Bone marrow (tissue), 2 donors: ENCODE data around the gene TSR1.
A peak's percentile ranks its signal among the peaks of the same experiment; 100 is the strongest.

Experiments used
- DNase-seq, 2 donors: peaks; one replicate each; lab custom pipeline; 2025; lab: John Stamatoyannopoulos, UW

Gene TSR1

GRCh38 chr17:2336215-2336851 lies at the start of gene TSR1:
Gene TSR1 (minus strand): TSS chr17:2336457. CDS start chr17:2336427, 30 bp downstream.
- peak; percentile 54 to 65 for DNase-seq

DNA sequence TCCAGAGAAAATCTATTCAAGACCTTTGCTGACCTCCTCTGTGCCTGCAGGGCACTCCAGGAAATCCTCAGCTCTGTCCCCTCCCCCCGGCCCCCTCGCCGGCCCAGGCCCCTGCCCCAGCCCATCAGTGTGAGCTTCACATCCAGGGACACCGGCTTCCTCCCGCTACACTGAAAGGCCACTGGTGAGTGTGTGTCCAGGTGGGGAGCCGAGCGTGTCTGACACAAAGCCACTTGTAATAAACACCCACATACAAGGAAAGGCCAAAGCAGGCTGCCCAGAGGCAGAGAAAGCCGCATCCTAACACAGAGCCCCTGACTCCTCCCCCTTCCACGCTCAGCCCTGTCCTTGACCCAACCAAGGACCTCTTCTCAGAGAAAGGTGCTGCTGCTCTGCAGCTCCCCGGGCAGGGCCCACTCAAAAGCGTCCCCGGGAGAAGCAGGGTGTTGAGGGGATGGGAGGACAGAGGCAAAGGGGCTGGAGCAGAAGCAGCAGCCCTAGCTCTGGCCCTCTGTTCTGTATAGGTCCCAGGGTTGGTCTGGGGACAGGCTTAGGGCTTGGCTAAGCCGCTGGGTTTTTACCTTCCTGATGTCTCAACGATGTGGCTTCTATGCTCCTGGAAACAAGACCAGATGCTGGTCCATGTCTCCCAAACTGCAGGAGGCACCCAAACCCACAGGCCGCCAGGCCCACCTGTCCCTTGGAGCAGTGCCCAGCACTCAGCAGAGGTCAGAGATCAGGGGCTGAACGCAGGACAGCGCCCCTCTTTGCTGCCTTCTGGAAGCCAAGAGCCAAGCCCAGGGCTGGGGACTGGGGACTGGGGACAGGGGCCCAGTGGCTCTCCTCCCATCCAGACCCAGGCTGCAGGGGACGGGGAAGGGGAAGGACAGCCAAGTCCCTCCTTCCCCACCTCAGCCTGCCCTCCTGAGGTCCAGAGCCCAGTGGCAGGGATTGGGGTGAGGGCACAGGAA lies 49.3 kb upstream of the TSR1 start:
- no peak for DNase-seq

DNA sequence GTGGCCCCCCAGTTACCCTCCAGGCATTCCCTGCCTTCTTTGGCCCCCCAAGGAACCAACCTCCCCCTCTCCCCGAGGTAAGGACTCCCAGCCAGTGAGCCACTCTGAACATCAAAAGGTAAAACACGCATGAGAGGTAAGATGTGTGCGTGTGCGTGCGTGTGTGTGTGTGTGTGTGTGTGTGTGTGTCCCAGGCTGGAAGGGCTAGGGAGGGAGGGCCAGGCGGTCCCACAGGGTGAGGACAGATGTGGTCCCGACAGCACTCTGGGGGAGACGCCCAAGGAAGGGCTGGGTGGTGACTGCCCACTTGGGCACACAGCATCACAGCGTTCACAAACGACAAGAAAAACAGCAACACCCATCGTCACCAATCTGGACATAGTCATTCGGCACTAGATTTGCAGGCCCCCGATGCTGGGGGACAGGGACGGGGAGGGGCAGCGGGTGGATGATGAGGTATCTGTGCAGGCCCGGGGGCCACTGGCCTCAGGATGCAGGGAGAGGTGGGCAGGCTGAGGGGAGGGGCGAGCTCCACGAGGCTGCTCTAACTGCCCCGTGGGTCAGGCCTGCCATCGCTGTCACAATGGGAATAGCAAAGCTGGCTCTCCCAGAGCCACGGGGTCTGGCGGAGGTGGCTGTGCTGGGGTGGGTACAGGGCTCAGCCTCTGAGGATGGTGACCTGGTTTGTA lies 48.3 kb upstream of the TSR1 start:
- no peak for DNase-seq

DNA sequence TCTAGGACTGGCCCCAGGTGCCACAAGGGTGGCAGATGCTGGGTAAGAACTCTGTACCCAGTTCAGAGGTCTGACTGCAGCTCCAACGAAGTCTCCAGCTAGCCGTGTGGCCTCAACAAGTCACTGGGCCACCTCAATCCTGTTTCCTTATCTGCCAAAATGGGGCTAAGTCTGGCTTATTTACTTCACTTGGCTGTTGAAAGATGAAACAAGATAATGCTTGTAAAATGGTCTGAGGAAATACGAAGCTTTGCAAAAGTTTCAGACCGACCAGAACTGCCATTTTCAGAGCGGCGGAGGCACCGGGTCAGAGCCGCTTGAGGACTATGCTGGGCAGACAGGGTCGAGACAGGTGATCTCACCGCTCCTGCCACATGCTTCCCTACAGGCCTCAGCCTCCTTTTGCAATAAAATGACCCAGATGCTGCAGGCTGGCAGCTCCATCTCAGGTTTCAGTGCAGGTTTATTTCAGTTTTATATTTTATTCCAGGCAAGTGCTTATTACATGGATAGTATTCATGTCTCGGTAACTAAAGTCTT lies 47.4 kb upstream of the TSR1 start:
- DNase-seq: no peak

DNA sequence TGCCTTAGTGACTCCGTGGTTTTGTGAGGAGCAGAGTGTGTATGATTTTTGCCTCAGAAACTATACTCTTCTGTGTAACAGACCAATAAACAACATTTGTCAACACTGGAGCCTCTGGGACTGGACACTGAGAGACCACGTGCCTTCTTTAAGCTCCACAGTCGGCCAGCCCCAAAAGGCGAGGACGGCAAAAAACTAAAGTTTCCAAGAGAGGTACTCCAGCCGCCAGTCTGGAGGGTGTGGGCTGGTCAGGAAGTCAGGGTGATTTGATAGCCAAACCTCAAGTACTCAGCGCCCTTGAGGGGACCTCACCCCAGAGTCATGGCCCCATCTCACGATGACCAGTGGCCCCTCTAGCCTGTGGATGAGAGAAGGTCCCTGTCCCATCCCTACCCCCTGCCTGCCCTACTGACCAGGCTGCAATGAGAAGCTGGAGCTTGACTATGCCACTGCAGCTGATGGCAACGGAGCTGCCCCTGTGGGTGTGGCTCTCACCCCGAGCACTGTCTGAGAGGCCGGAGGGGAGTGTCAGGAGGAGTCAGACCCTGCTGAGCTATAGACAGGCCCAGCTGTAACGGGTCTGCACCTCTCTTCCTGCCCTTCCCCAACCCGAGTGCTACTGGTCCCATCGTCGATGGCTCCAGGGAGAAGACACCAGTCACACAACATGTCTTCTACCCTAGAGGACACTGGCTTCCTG lies 44.8 kb upstream of the TSR1 start:
- no peak for DNase-seq

DNA sequence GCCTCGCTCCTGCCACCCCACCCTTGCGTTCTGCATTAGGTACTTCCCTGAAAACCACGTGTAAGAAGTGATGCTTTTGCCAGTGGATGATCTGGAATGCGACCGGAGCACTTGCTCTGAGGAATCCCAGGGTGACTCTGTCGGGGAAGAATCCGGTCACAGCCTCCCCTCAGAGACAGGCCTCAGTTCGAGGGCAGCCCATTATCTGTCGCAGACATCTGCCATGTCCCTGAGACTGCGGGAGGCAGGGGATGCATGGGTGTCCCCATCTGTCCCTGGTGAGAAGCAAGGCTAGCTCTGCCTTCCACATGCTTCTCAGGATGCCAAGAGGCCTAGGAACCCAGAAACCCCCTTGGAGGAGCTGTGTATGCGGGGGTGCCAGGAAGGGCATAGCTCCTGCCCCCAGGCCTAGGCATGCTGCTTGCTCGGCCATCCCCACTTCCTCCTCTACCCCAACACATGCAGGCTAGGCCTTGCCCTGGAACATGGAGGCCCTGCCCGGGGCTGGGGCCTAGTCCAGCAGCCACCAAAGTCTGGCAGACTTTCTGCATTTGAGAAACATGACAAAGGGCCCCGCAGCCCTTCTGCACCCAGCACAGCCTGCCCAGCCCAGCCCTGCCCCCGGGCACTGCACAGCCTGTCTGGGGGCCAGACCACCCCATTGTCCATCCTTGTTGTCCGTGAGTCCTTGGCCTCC lies 44.1 kb upstream of the TSR1 start:
- no peak for DNase-seq

DNA sequence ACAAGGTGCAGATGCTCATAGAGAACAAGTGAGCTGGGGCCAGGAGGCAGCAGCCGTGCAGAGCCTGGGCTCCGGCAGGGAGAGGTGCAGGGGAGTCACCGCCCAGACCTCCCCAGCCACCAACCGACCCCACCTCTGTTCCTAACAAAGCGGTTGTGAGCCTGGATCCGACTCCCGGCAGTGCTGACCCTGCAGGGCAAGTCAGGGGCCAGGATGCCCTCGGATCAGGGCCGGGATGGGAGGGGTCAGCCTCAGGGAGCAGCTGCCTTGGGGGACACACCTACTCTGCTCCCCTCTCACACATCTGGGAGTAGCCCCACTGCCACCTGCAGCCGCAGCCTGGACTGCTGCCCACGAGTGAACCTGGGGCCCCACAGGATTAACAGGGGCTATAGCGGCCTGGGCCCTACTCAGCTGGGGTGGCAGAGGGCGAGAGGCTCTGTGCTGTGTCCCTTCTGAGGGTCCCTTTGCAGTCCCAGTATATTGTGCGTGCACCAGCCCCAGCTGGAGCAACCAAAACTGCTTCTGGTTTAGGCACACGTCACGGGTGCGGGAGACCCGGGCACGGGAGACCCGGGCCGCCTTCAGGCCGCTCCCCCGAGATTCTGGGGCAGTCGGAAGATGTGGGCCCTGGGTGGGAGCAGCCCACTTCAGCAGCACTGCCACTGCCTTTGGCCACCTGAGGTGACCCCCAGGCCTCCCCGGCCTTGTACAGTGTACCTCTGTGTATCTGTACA lies 43.4 kb upstream of the TSR1 start:
- DNase-seq: no peak

GRCh38 chr17:2378905-2379304 lies 42.6 kb upstream of the TSR1 start:
- DNase-seq: no peak

GRCh38 chr17:2377659-2378058 lies 41.4 kb upstream of the TSR1 start:
- no peak for DNase-seq

GRCh38 chr17:2376107-2376506 lies 39.9 kb upstream of the TSR1 start:
- DNase-seq: no peak

DNA sequence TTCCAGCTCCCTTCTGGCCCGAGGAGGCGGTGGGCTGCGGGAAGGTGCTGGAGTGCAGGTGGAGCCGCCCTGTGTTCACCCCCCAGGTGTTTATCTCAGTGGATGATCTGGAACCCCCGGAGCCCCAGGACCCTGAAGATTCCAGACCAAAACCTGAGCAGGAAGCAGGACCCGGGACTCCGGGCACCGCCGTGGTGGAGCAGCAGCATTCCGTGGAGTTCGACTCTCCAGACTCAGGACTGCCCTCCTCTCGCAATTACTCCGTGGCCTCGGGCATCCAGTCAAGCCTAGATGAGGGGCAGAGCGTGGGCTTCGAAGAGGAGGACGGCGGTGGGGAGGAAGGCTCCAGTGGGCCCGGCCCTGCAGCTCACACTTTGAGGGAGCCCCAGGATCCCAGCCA lies 39.1 kb upstream of the TSR1 start:
- no peak for DNase-seq

GRCh38 chr17:2374549-2375285 lies 38.5 kb upstream of the TSR1 start:
- no peak for DNase-seq

- DNase-seq: no peak
Measured at GRCh38 chr17:2373179-2373578, 36.9 kb upstream of the TSR1 start.

DNA sequence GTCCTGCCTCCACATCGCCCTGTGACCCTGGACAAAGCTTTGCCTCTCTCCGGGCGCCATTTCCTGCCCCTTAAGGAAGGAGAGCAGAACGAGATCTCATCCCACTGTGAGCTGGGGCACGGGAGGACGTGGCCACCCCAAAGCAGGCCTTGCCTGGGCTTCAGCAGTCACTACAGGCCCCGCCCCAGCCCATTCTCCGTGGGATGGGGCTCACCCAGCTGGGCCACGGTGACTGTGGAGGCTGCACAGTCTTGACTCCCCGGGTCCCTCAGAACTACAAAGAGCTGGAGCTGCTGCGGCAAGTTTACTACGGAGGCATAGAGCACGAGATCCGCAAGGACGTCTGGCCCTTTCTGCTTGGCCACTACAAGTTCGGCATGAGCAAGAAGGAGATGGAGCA lies 36.4 kb upstream of the TSR1 start:
- no peak for DNase-seq

DNA sequence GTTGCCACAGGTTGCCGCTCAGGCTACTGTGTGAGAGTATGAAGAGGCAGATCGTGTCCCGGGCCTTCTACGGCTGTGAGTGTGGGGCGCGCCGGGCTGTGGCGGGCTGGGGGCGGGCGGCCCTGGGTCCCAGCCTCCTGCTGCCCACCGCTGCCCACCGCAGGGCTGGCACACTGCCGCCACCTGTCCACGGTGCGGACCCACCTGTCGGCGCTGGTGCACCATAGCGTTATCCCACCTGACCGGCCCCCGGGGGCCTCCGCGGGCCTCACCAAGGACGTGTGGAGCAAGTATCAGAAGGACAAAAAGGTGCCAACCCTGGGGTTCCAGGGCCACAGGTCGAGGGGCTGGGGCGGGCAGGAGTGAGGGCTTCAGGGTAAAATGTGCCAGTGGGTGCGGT lies 35.9 kb upstream of the TSR1 start:
- DNase-seq: no peak

DNA sequence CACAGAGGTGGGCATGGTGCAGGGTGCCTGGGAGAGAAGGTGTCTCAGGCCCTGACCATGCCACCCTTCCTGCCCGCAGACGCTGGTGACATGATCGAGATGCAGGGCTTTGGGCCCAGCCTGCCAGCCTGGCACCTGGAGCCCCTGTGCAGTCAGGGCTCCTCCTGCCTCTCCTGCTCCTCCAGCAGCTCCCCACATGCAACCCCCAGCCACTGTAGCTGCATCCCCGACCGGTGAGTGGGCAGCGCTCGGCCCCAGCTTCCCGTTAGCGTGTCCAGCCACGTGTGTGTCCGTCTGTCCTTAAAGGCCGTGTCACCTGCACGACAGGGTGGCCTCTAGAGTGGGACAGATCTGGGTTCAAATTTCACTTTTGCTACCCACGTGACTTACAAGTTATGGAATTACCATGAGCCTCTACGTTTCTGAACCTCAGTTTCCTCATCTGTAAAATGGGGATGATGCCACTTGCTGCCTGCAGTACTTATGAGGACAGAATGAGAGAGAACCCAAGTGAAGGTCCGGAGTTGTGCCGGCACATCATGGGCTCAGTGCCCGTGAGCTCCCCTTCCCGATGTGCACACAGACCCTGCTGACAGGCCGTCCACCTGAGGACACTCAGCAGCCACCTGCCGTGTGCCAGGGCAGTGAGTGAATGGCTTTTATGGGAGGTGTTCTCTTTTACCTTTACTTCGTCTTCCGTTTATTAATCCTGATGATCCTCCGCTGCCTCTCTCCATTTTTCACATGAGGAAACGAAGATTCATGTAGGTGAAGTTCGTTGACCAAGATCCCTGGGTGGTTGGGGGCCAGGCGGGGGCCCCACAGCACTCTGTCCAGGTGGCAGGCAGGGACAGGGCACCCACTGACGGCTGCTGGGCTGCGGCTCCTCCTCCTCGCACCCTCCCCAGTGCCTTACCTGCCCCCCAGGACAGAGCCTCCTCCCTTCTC lies 35.2 kb upstream of the TSR1 start:
- DNase-seq: no peak

DNA sequence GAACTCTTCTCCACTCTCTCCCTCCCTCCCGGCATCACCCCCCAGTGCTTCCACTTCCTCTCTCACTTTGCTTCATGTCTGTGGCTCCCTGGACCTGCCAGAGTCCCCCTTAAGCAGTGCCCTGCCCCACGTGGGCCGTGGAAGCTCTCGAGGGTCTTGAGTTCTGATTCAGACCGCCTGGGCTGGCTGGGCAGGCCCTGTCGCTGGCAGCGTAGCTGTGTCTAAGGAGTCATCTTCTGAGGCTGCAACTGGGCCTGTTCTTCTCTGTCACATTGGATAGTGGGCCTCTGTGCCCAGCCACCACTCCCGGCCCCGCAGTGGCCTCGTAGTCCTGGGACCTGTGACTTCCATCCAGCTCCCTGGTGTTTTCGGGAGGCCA lies 33.9 kb upstream of the TSR1 start:
- no peak for DNase-seq

- no peak for DNase-seq
Measured at GRCh38 chr17:2369551-2370210, 33.4 kb upstream of the TSR1 start.
